ENCODE measurements around the gene DIAPH1. TPM values are rescaled to one million over a fixed set of nuclear protein-coding genes. Genes with fewer than 3 reads are reported as not detected.
A peak's percentile ranks its signal among the peaks of the same experiment; 100 is the strongest.

The DIAPH1 gene
- total and polyA plus RNA-seq, 8 donors, result 48.1 to 137 (median 60.2) TPM

GRCh38 chr5:141519605-141520565 lies 98.9 kb downstream of the DIAPH1 start:
- DNase-seq (peak in 1 of 4 donors; percentile 28), ATAC-seq (no peak)
- H3K4me1 ChIP-seq, result peaks cover 18 to 94% of the 10 kb centered on the region in 2 donors
- H3K9me3 ChIP-seq, result no peaks in the 10 kb centered on the region
- no peak overlapping the region for H3K4me3 ChIP-seq
- H3K27ac ChIP-seq, result peak overlapping the region; percentile 60 to 62
- TF ChIP-seq CTCF (IDR thresholded peaks at IDR 0.05), result no peak
- H3K27me3 ChIP-seq, result no peaks in the 10 kb centered on the region
- peaks cover 0 to 75% of the 10 kb centered on the region in 2 donors for H3K36me3 ChIP-seq
- intact Hi-C loops (cut with DNase I), result loop anchor here in 1 of 2 donors (10.0 kb wide), 1 partner anchor 105 kb away; the partner anchor contains the start of genes PCDHGA10 and PCDHGB7

GRCh38 chr5:141518618-141519015 lies 100.2 kb downstream of the DIAPH1 start:
- Histone ChIP-seq H3K4me1 (peaks cover 29 to 95% of the 10 kb centered on the region in 2 donors), H3K27ac (peak overlapping the region; percentile 9 to 62), H3K9me3 (no peaks in the 10 kb centered on the region), H3K4me3 (no peak overlapping the region), H3K27me3 (no peaks in the 10 kb centered on the region), H3K36me3 (peaks cover 0 to 73% of the 10 kb centered on the region in 2 donors)
- no peak for DNase-seq
- intact Hi-C loops (cut with DNase I), result no loop called here
- ATAC-seq, result no peak
- TF ChIP-seq CTCF (IDR thresholded peaks at IDR 0.05), result no peak

GRCh38 chr5:141517880-141518617 lies 100.8 kb downstream of the DIAPH1 start:
- H3K27ac ChIP-seq, result peak overlapping the region; percentile 9 to 83
- no peak for TF ChIP-seq CTCF (IDR thresholded peaks at IDR 0.05)
- peaks cover 29 to 99% of the 10 kb centered on the region in 2 donors for H3K4me1 ChIP-seq
- no peaks in the 10 kb centered on the region for H3K9me3 ChIP-seq
- no peak for ATAC-seq
- intact Hi-C loops (cut with DNase I), result no loop called here
- peaks cover 0 to 68% of the 10 kb centered on the region in 2 donors for H3K36me3 ChIP-seq
- H3K27me3 ChIP-seq, result no peaks in the 10 kb centered on the region
- no peak overlapping the region for H3K4me3 ChIP-seq
- peak in 2 of 4 donors; percentile 49 to 83 for DNase-seq

- ATAC-seq (no peak), DNase-seq (no peak)
- TF ChIP-seq CTCF (IDR thresholded peaks at IDR 0.05), result no peak
- Histone ChIP-seq H3K36me3 (peaks cover 0 to 60% of the 10 kb centered on the region in 2 donors), H3K4me1 (peaks cover 29 to 97% of the 10 kb centered on the region in 2 donors), H3K27ac (peak overlapping the region in 1 of 2 donors; percentile 83), H3K4me3 (no peak overlapping the region), H3K9me3 (no peaks in the 10 kb centered on the region), H3K27me3 (no peaks in the 10 kb centered on the region)
- intact Hi-C loops (cut with DNase I), result no loop called here
These were observed 101.5 kb downstream of the DIAPH1 start for GRCh38 chr5:141517312-141517711.

GRCh38 chr5:141516672-141517025 lies 102.2 kb downstream of the DIAPH1 start:
- Histone ChIP-seq H3K27me3 (no peaks in the 10 kb centered on the region), H3K9me3 (no peaks in the 10 kb centered on the region), H3K36me3 (peaks cover 0 to 56% of the 10 kb centered on the region in 2 donors), H3K4me3 (no peak overlapping the region), H3K27ac (peak overlapping the region; percentile 83 to 87), H3K4me1 (peaks cover 22 to 95% of the 10 kb centered on the region in 2 donors)
- DNase-seq, result no peak
- no peak for ATAC-seq
- intact Hi-C loops (cut with DNase I), result no loop called here
- TF ChIP-seq CTCF (IDR thresholded peaks at IDR 0.05), result no peak
